ENCODE measurements around the gene PRTN3.
A peak's percentile ranks its signal among the peaks of the same experiment; 100 is the strongest.
"Not testable (repeated sequence)": the region's sequence is repeated elsewhere in the genome, so short reads cannot be mapped to it uniquely, and the experiment has no call there.

Gene PRTN3

DNA sequence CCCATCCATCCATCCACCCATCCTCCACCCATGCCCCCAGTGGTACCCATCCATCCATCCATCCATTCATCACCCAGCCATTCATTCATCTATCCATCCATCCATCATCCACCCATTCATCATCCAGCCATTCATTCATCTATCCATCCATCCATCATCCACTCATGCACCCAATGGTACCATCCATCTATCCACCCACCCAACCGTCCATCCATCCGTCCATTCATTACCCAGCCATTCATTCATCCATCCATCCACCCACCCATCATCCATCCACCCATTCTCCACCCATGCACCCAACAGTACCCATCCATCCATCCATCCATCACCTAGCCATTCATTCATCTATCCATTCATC, 24.3 kb upstream of the PRTN3 start:
- no peak for DNase-seq

DNA sequence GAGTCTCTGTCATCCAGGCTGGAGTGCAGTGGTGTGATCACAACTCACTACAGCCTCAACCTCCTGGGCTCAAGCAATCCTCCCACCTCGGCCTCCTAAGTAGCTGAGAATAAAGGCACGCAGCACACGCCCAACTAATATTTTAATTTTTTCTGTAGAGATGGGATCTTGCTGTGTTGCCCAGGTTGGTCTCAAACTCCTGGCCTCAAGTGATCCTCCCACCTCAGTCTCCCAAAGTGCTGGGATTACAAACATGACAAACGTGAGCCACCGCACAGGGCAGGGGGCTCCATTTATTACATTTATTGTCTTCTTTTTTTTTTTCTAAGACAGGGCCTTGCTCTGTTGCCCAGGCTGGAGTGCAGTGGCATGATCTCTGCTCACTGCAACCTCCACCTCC, 20.6 kb upstream of the PRTN3 start:
- DNase-seq, result not testable (repeated sequence)

DNA sequence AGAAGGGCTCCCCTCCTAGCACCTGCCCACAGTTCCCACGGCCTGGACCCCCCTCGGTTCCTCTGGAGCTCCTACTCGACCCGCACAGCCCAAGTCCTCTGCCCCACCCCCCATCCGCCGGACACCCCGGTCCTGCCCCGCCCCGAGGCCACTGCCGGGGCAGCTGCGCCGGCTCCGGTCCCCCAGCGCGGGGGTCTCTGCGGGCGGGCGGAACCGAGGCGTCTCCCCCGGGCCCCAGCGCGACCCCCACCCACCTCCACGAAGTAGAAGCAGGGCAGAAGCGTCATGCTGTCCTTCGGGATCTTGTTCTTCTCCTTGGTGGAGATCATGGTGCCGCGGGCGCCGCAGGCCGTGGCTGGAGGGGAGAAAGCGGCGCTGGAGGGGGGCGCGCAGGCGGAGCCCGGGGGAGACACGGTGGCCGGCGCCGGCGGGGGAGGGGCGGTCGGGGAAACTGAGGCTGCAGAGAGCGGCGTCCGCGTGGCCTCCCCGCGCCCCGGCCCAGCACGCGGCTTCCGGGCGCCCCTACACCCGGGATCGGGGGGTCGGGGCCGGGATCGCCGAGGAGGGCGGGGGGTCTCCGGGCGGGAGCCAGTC, 19.5 kb upstream of the PRTN3 start:
- peak; percentile 74 for DNase-seq

DNA sequence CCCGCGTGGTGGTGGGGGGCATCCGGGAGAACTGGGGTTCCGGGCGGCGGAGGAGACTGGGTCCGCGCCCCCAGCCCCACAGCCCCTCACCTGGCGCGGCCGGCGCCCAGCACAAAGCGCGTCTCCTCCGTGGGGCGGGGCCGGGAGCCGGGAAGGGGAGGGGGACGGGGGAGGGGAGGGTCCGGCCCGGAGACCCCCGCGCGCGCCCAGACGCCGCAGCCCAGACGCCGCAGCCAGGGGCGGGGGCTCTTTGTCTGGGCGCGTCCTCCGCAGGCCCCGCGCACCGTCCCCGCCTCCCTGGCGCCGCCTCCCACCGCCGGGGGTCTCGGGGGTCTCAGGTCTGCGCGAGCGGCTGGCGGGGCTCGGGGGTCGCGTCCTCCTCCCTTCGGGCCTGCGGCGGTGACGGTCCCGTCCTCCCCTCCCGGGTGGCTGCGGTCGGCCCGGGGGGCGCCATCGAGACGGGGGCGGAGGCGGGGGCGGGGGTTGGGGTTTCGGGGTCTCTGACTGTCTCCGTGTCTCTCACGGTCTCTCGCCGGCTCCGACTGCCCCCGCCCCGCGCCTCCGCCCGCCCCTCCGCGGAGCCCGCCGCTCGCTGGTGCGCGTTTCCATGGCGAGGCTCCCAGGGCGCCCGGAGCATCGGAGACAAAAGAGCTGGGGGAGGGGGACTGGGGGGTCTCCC, 18.8 kb upstream of the PRTN3 start, which contains the start of gene PLPPR3:
Gene PLPPR3, minus strand, starts transcription at position 131 of the 679 bp plus-strand sequence. CDS start 396 bp downstream, outside the sequence.
- DNase-seq, result peak; percentile 38

DNA sequence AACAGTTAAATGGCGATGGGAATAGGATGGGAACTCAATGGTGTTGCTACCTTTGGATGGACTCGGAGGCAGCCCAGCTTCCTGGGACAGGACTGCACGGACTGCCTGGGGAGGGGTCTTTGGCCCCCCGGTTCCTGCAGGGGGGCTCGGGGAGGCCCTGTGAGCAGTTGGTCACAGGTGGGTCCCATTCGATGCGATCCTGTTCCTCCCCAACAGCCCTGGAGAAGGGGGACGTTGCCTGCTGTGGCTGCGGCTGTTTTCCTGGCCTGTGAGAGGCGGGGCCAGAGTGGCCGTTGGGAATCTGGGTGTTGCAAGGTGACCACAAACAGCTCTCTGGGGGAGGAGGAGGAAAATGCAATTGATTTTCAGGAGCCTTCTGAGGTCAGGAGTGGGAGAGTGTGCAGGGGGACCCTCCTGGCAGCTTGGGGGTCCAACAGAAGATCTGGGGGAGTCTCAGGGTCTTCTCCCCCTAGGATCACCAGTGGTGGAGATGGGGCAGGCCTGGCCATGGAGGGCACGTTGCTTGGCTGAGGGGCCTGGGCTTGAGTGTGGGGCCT, 17.2 kb upstream of the PRTN3 start:
- peak; percentile 51 for DNase-seq

DNA sequence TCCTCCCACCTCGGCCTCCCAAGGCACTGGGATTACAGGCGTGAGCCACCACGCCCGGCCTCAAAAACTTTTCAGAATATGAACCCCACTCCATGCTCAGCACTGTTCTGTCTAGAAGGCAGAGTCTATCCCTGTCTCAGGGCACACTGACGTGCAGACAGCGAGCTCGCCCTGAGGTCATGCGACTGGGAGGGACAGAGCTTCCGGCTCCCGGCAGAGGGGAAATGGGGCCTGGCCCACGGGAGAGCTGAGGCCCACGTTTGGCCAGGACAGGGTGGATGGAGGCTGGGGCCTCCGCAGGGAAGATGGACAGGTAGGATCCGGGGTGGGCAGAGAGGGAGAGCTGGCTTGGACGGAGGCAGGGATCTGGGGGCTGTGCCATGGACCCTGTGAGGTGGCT, 15.9 kb upstream of the PRTN3 start:
- no peak for DNase-seq

DNA sequence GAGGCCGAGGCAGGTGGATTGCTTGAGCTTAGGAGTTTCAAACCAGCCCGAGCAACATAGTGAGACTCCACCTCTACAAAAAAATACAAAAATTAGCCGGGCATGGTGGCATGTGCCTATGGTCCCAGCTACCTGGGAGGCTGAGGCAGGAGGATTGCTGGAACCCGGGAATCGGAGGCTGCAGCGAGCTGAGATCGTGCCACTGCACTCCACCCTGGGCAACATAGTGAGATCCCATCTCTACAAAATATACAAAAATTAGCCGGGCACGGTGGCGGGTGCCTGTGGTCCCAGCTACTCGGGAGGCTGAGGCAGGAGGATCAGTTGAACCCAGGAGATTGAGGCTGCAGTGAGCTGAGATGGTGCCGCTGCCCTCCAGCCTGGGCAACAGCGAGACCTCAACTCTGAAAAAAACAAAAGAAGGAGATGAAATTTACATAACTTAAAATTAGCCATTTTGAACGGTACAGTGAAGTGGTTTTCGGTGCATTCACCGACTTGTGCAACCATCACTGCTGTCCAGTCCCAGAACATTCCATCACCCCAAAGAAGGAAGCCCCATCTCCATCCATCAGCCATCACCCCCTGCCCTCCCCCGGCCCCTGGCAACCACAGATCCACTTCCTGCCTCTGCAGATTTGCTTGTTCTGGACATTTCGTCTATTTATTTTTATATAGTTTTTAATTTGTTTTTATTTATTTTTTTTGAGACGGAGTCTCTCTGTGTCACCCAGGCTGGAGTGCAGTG, 14.7 kb upstream of the PRTN3 start:
- no peak for DNase-seq

DNA sequence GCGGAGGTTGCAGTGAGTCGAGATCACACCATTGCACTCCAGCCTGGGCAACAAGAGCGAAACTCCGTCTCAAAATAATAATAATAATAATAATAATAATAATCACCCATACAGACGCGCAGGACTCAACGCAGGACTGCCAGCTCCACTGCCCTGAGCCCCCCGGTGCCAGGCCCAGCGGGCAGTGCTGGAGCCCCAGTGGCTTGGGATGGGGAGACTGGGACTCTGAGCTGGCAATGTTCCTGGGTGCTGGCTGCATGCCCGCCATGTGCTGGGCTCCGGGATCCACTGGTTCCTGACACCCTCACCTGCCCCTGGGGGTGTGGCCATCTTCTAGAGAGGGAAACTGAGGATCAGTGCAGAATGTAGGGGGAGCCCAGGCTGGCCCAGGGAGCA, 13.5 kb upstream of the PRTN3 start:
- DNase-seq, result no peak

DNA sequence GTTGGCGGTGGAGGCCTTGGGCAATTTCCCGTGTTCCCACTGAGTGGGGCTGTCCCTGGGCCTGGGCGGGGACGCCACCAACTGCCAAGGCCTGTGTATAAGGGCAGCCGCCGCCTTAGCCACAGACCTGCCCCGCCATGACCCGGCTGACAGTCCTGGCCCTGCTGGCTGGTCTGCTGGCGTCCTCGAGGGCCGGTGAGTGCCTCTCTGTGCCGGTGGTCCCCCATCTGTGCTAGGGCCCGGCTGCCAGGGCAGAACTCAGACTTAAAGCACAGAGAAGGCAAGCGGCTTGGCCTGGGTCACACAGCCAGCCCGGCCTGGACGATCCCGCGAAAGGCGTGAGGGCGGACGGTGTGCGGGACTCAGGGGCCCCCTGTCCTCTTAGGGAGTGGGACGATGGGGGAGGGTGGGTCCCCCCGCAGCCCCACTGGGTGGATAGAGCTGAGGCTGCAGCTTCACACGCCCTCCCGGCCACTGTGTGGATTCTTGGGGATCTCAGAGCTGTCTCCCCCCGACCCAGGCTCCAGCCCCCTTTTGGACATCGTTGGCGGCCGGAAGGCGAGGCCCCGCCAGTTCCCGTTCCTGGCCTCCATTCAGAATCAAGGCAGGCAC, 13.0 kb upstream of the PRTN3 start, which contains the start of gene AZU1:
Gene AZU1, plus strand, starts transcription at position 128 of the 612 bp plus-strand sequence. Its CDS starts 10 bp downstream, at position 138.
- DNase-seq, result no peak

DNA sequence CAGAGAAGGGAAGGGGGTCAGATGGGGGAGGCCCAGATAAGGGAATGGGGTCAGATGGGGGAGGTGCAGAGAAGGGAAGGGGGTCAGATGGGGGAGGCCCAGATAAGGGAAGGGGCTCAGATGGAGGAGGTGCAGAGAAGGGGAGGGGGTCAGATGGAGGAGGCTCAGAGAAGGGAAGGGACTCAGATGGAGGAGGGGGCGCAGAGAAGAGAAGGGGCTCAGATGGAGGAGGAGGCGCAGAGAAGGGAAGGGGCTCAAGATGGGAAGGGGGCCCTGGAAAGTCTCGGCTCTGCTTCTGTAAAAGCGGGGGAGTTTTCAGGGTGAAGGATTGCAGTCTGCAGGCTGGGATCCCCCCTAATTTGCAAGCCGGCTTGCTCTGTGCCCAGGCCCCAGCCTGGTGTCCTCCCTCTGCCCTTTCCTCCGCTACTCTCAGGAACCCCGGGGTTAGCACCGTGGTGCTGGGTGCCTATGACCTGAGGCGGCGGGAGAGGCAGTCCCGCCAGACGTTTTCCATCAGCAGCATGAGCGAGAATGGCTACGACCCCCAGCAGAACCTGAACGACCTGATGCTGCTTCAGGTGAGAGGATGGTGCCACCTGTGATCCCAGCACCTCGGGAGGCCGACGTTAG, 11.6 kb upstream of the PRTN3 start:
- DNase-seq, result no peak

DNA sequence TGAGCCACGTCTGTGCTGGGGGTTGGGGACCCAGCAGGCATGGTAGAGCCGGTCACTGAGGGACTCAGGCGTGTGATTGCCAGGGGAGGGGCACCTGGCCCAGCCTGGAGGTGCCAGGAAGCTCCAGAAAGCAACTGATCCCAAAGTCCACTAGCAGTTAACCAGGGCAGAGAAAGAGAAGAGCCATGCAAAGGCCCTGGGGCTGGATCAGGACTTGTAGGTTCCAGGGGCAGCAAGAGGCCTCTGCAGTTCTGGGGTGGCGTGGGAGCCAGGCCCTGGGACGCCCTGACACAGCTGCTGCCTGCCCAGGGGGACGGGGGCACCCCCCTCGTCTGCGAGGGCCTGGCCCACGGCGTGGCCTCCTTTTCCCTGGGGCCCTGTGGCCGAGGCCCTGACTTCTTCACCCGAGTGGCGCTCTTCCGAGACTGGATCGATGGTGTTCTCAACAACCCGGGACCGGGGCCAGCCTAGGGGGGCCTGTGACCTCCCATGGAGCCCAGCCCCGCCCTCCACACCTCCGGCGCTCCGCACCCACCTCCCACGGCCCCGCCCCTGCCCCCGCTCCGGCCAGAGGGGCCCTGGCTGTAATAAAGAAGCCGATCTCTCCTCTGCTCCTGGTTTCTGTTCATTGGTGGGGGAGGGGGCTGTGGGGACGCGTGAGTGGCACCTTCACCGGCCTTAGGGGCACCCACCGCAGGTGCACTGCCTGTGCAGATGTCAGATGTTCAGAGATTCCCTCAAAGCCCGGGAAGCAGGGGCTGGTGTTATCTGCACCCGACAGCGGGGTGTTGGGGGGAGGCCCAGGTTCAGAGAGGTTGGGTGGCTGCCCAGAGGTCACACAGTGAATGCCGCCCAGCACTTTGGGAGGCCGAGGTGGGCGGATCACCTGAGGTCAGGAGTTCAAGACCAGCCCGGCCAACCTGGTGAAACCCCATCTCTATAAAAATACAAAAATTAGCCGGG, 9.1 kb upstream of the PRTN3 start:
- DNase-seq, result no peak

DNA sequence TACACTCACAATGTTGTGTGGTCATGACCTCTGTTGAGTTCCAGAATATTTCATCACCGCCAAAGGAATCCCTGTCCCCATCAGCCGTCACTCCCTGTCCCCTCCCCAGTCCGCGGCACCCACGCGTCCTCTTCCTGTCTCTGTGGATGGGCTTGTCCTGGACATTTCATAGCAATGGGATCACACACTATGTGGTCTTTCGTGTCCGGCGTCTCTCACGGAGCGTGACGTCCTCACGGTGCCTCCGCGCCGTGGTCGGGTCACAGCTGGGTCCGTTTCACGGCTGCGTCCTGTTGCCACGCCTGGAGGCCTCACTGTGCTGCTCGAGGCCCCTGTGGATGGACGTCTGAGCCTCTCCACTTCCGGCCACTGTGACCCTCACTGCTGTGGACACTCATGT, 6.6 kb upstream of the PRTN3 start:
- DNase-seq, result no peak

DNA sequence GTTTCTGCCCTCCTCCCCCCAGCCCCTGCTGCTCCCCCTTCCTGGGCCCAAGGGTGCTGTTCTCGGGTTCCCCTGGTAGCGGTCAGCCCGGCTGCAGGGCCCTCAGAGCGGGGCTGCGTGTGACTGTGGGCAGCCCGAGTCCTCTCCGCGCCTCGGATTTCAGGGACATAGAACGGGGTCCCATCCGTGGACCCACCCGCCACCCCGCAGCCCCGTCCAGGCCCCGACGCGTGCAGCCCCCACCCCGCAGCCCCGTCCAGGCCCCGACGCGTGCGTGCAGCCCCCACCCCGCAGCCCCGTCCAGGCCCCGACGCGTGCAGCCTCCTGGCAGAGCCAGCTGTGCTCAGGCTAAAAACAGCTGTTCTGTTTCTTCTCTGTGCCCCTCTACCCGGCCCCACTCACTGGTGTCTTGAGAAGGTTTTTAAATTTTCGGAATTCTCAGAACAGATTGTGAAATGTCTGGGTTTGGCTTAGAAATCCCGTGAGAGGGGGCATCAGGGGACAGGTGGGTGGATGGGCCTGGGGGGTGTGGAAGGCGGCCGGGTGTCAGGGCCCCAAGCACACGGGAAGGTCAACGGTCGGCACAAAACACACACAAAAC, 5.5 kb upstream of the PRTN3 start:
- no peak for DNase-seq

DNA sequence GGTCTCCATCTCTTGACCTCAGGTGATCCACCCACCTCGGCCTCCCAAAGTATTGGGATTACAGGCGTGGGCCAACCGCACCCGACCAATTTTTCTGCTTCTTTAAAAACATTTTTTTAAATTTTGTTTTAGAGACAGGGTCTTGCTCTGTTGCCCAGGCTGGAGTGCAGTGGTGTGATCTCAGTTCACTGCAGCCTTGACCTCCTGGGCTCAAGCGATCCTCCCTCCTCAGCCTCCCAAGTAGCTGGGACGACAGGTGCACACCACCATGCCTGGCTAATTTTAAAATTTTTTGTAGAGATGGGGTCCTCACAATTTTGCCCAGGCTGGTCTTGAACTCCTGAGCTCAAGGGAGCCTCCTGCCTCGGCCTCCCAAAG, 2.0 kb downstream of the PRTN3 start:
- not testable (repeated sequence) for DNase-seq

DNA sequence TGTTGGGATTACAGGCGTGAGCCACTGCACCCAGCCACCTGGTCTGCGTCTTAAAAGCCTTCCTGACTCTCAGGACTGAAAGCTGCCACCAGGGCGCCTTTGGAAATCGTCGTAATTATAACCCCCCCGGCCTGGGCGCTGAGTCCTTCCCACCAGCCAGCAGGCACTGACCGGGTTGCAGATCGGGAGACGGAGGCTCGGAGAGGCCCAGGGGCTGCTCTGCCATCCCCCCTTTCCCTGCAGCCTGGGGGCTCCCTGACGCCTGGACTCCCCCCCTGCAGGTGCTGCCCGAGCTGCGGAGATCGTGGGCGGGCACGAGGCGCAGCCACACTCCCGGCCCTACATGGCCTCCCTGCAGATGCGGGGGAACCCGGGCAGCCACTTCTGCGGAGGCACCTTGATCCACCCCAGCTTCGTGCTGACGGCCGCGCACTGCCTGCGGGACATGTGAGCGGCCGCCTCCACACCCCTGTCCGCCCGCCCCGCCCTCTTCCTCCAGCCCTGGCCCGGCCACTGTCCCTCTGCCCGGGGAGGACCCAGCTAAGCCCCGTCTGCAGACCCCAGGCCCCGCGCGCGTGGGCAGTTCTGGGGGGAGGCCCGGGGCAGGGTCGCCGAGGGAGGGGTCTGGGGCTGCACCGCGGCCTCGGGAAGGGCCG, 2.5 kb downstream of the PRTN3 start:
- no peak for DNase-seq

DNA sequence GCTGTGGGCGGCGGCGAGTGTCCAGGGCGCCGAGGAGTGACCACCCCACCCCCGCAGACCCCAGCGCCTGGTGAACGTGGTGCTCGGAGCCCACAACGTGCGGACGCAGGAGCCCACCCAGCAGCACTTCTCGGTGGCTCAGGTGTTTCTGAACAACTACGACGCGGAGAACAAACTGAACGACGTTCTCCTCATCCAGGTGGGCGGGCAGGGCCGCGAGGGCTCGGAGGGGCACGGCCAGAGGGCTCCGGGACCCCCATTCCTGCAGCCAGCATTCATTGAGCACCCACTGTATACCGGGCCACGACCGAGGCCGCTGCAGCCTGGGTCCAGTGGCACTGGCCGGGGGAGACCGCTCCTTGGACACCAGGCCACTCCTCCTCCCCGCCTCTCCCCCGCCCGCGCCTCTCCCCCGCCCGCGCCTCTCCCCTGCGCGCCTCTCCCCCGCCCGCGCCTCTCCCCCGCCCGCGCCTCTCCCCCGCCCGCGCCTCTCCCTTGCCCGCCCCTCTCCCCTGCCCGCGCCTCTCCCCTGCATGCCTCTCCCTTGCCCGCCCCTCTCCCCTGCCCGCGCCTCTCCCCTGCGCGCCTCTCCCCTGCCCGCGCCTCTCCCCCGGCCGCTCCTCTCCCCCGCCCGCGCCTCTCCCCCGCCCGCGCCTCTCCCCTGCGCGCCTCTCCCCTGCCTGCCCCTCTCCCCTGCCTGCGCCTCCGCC, 3.2 kb downstream of the PRTN3 start:
- DNase-seq, result no peak

DNA sequence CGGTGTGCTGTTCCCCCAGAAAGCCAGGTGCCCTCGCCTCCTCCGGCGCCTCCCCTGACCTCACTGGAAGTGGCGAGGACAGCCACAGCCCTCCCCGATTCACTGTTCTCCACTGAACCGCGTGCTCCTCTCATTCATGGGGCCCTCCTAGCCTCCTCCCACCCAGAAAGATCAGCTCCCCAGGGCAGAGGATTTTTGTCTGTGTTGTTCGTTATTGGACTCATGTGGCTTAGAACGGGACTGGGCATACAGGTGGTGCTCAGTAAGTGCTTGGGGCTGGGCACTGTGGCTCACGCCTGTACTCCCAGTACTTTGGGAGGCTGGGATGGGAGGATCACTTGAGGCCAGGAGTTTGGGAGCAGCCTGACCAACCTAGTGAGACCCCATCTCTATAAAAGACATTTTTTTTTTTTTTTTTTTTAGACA, 3.8 kb downstream of the PRTN3 start:
- no peak for DNase-seq

DNA sequence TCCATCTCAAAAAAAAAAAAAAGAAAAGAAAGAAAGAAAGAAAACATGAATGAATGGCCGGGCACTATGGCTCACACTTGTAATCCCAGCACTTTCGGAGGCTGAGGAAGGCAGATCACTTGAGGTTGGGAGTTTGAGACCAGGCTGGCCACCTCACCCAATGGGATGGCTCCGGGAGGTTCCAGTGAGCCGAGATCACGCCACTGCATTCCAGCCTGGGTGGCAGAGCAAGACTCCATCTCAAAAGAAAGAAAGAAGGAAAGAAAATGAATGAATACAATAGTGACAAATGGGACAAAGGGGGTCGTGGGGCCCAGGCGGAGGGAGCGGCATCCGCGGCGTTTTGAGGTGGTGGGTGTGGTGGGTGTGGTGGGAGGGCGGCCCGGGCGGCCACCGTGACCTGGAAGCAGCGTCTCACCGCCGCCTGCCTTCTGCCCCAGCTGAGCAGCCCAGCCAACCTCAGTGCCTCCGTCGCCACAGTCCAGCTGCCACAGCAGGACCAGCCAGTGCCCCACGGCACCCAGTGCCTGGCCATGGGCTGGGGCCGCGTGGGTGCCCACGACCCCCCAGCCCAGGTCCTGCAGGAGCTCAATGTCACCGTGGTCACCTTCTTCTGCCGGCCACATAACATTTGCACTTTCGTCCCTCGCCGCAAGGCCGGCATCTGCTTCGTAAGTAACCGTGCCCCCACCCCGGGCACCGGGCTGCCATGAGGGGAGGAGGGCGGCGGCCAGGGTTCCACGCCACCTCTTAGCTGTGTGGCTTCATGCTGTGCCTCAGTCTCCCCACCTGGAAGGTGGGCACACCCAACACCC, 5.1 kb downstream of the PRTN3 start:
- no peak for DNase-seq

DNA sequence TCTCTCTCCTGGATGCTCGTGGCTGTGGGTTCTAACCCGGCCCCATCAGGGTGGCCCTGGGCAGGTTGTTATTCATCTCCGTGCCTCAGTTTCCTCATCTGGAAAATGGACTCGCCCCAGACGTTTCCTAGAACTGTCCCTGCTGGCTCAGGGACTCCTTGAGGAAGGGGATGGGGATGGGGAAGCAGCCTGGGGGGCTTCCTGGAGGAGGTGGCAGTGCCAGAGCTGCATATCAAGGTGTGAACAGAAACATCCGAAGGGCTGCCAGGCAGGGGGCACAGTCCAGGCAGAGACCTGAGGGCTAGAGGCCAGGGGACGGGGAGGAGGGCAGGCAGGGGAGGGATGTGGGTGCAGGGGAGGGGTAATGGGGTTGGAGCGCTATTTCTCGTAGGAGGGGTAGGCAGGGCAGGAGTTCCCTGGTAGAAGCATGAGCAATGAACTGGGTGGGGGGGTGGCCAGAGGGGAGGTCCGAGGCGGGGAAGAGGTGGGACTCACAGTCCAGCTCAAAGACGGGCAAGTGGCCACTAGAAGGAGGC, 7.7 kb downstream of the PRTN3 start:
- no peak for DNase-seq
